Astrocyte (in vitro differentiated cells and primary cell): ENCODE measurements around the gene PCCA. TPM values are rescaled to one million over a fixed set of nuclear protein-coding genes. Genes with fewer than 3 reads are reported as not detected.

Experiments
- DNase-seq: peaks from one replicate; pipeline ENCODE4 v3.0.0-alpha.2; 2010; ENCODE audit warnings: low read depth
- FAIRE-seq: peaks from 2 replicates; lab custom pipeline; 2011; peaks lifted over from hg19 to GRCh38; lab: Jason Lieb, UNC
- H2AFZ ChIP-seq: 2 replicates; pipeline ENCODE4 v1.6.0; 2012; ENCODE audit warnings: low read depth, low read length, inconsistent platforms
- H3K27ac ChIP-seq: 2 replicates; pipeline ENCODE4 v1.5.1; 2011; ENCODE audit warnings: low read depth, low read length, inconsistent platforms
- H3K27me3 ChIP-seq: 2 replicates; pipeline ENCODE4 v1.6.0; 2011; ENCODE audit warnings: low read length, inconsistent platforms; ENCODE audit not compliant: insufficient read depth
- H3K36me3 ChIP-seq: 2 replicates; pipeline ENCODE4 v1.5.1; 2011; ENCODE audit warnings: low read length, inconsistent platforms; ENCODE audit not compliant: insufficient read depth
- H3K4me1 ChIP-seq: 2 replicates; pipeline ENCODE4 v1.5.1; 2011; ENCODE audit warnings: low read length, inconsistent platforms; ENCODE audit not compliant: insufficient read depth
- H3K4me2 ChIP-seq: 2 replicates; pipeline ENCODE4 v1.6.0; 2012; ENCODE audit warnings: low read length, inconsistent platforms
- H3K4me3 ChIP-seq: 2 replicates; pipeline ENCODE4 v1.5.1; 2011; ENCODE audit warnings: low read depth, mild to moderate bottlenecking, low read length, inconsistent platforms; ENCODE audit not compliant: insufficient read depth
- H3K79me2 ChIP-seq: 2 replicates; pipeline ENCODE4 v1.6.0; 2012; ENCODE audit warnings: mild to moderate bottlenecking, low read length, inconsistent platforms; ENCODE audit not compliant: insufficient read depth
- H3K9ac ChIP-seq: 2 replicates; pipeline ENCODE4 v1.6.0; 2012; ENCODE audit warnings: mild to moderate bottlenecking, low read length, inconsistent platforms
- H3K9me3 ChIP-seq: 2 replicates; pipeline ENCODE4 v1.5.1; 2012; ENCODE audit warnings: low read depth, mild to moderate bottlenecking, low read length, inconsistent platforms; ENCODE audit not compliant: insufficient read depth
- H4K20me1 ChIP-seq: 2 replicates; pipeline ENCODE4 v1.6.0; 2012; ENCODE audit warnings: low read length, inconsistent platforms; ENCODE audit not compliant: insufficient read depth
- H3K27ac Mint-ChIP-seq: one replicate; pipeline ENCODE4 v1.8.0; 2021; ENCODE audit warnings: mild to moderate bottlenecking, mixed read lengths; ENCODE audit not compliant: unreplicated experiment
- H3K27me3 Mint-ChIP-seq: one replicate; pipeline ENCODE4 v1.8.0; 2021; ENCODE audit warnings: low read depth, mixed read lengths; ENCODE audit not compliant: unreplicated experiment
- H3K36me3 Mint-ChIP-seq: one replicate; pipeline ENCODE4 v1.8.0; 2021; ENCODE audit warnings: low read depth, mixed read lengths; ENCODE audit not compliant: unreplicated experiment
- H3K4me1 Mint-ChIP-seq: one replicate; pipeline ENCODE4 v1.8.0; 2021; ENCODE audit warnings: low read depth, mixed read lengths; ENCODE audit not compliant: unreplicated experiment
- H3K4me3 Mint-ChIP-seq: one replicate; pipeline ENCODE4 v1.8.0; 2021; ENCODE audit warnings: mild to moderate bottlenecking, moderate library complexity, mixed read lengths; ENCODE audit not compliant: unreplicated experiment
- H3K9me3 Mint-ChIP-seq: one replicate; pipeline ENCODE4 v1.8.0; 2021; ENCODE audit warnings: mild to moderate bottlenecking, mixed read lengths; ENCODE audit not compliant: unreplicated experiment
- CTCF ChIP-seq: IDR thresholded peaks from 2 replicates; pipeline ENCODE4 v1.5.1; 2011; ENCODE audit warnings: low read depth, mild to moderate bottlenecking, inconsistent platforms, low read length, moderate library complexity; ENCODE audit not compliant: insufficient read depth
- EZH2 ChIP-seq: IDR thresholded peaks from 2 replicates; pipeline ENCODE4 v1.6.1; 2012; ENCODE audit warnings: mild to moderate bottlenecking, low read length, inconsistent platforms; ENCODE audit not compliant: insufficient read depth
- total RNA-seq: library from RNA; stranded (reverse); gene quantifications from 2 replicates; pipeline ENCODE4 v1.2.1, GENCODE V29; 2021

Gene PCCA
- total RNA-seq, 1 donor from 2014 or later, result 13.9 TPM

GRCh38 chr13:100559886-100560285 is 471.0 kb downstream of the PCCA start:
- DNase-seq (no peak), FAIRE-seq (no peak)
- no peak overlapping the region for H3K27ac Mint-ChIP-seq
- Histone ChIP-seq H2AFZ (no peak overlapping the region), H3K36me3 (no peaks in the 10 kb centered on the region), H3K27ac (no peak overlapping the region), H3K4me1 (no peaks in the 10 kb centered on the region), H3K4me2 (no peak overlapping the region), H4K20me1 (no peaks in the 10 kb centered on the region), H3K9ac (no peak overlapping the region), H3K9me3 (no peaks in the 10 kb centered on the region), H3K27me3 (no peaks in the 10 kb centered on the region), H3K79me2 (no peaks in the 10 kb centered on the region), H3K4me3 (no peak overlapping the region)
- H3K27me3 Mint-ChIP-seq, result peaks cover 4% of the 10 kb centered on the region
- TF ChIP-seq EZH2, result no peak
- TF ChIP-seq CTCF, result no peak
- no peaks in the 10 kb centered on the region for H3K9me3 Mint-ChIP-seq
- H3K4me3 Mint-ChIP-seq, result no peak overlapping the region
- no peaks in the 10 kb centered on the region for H3K36me3 Mint-ChIP-seq
- no peaks in the 10 kb centered on the region for H3K4me1 Mint-ChIP-seq

GRCh38 chr13:100560498-100561157 is 471.7 kb downstream of the PCCA start:
- H3K4me3 Mint-ChIP-seq, result no peak overlapping the region
- Histone ChIP-seq H3K27ac (no peak overlapping the region), H3K27me3 (no peaks in the 10 kb centered on the region), H3K4me1 (no peaks in the 10 kb centered on the region), H3K79me2 (no peaks in the 10 kb centered on the region), H3K9ac (no peak overlapping the region), H3K36me3 (no peaks in the 10 kb centered on the region), H3K9me3 (no peaks in the 10 kb centered on the region), H3K4me3 (no peak overlapping the region), H4K20me1 (no peaks in the 10 kb centered on the region), H3K4me2 (no peak overlapping the region), H2AFZ (no peak overlapping the region)
- no peak for TF ChIP-seq EZH2
- no peak for TF ChIP-seq CTCF
- no peaks in the 10 kb centered on the region for H3K4me1 Mint-ChIP-seq
- FAIRE-seq (no peak), DNase-seq (no peak)
- H3K36me3 Mint-ChIP-seq, result peaks cover 1% of the 10 kb centered on the region
- H3K9me3 Mint-ChIP-seq, result peaks cover 5% of the 10 kb centered on the region
- H3K27me3 Mint-ChIP-seq, result peaks cover 4% of the 10 kb centered on the region
- H3K27ac Mint-ChIP-seq, result no peak overlapping the region

GRCh38 chr13:100561158-100561499 is 472.2 kb downstream of the PCCA start:
- FAIRE-seq, result no peak
- H3K4me3 ChIP-seq, result no peak overlapping the region
- H3K4me1 ChIP-seq, result no peaks in the 10 kb centered on the region
- no peaks in the 10 kb centered on the region for H3K27me3 ChIP-seq
- DNase-seq, result no peak
- no peak overlapping the region for H3K27ac ChIP-seq
- H3K9me3 ChIP-seq, result peaks cover 3% of the 10 kb centered on the region
- Mint-ChIP-seq H3K4me3 (no peak overlapping the region), H3K36me3 (peaks cover 4% of the 10 kb centered on the region), H3K27me3 (peaks cover 4% of the 10 kb centered on the region), H3K9me3 (peaks cover 9% of the 10 kb centered on the region), H3K4me1 (no peaks in the 10 kb centered on the region), H3K27ac (no peak overlapping the region)
- no peaks in the 10 kb centered on the region for H3K36me3 ChIP-seq
- no peak overlapping the region for H2AFZ ChIP-seq
- no peak overlapping the region for H3K9ac ChIP-seq
- H3K79me2 ChIP-seq, result no peaks in the 10 kb centered on the region
- H3K4me2 ChIP-seq, result no peak overlapping the region
- no peaks in the 10 kb centered on the region for H4K20me1 ChIP-seq
- TF ChIP-seq CTCF (no peak), EZH2 (no peak)
